H9 (cell line): ENCODE data around the gene ATG7. TPM values are rescaled to one million over a fixed set of nuclear protein-coding genes. Genes with fewer than 3 reads are reported as not detected.

ENCODE experiments used
- DNase-seq: peaks from one replicate; pipeline ENCODE4 v3.0.0-alpha.2; 2017
- H2AFZ ChIP-seq: one replicate; pipeline ENCODE4 v1.6.1; 2013; ENCODE audit warnings: mild to moderate bottlenecking, low read length, control low read depth, moderate library complexity
- H2AK5ac ChIP-seq: 2 replicates; pipeline ENCODE4 v1.6.1; 2013; ENCODE audit warnings: low read length, control low read depth, mixed read lengths; ENCODE audit not compliant: insufficient read length
- H2BK120ac ChIP-seq: one replicate; pipeline ENCODE4 v1.6.1; 2013; ENCODE audit warnings: low read depth, mild to moderate bottlenecking, low read length, control low read depth, inconsistent platforms; ENCODE audit not compliant: poor library complexity, severe bottlenecking
- H2BK12ac ChIP-seq: 2 replicates; pipeline ENCODE4 v1.6.1; 2013; ENCODE audit warnings: low read length, control low read depth, mixed read lengths, low read depth; ENCODE audit not compliant: insufficient read length
- H2BK15ac ChIP-seq: 2 replicates; pipeline ENCODE4 v1.6.1; 2013; ENCODE audit warnings: low read depth, low read length, control low read depth
- H2BK20ac ChIP-seq: one replicate; pipeline ENCODE4 v1.6.1; 2013; ENCODE audit warnings: low read depth, mild to moderate bottlenecking, low read length, control low read depth, inconsistent platforms; ENCODE audit not compliant: poor library complexity, severe bottlenecking
- H2BK5ac ChIP-seq: 2 replicates; pipeline ENCODE4 v1.6.1; 2013; ENCODE audit warnings: low read length, control low read depth, mixed read lengths; ENCODE audit not compliant: insufficient read length
- H3K14ac ChIP-seq: 2 replicates; pipeline ENCODE4 v1.6.1; 2013; ENCODE audit warnings: low read length, control low read depth; ENCODE audit not compliant: insufficient read depth
- H3K18ac ChIP-seq: 2 replicates; pipeline ENCODE4 v1.6.1; 2013; ENCODE audit warnings: low read depth, mild to moderate bottlenecking, mixed read lengths, low read length, control low read depth; ENCODE audit not compliant: insufficient read length
- H3K23ac ChIP-seq: 2 replicates; pipeline ENCODE4 v1.6.1; 2013; ENCODE audit warnings: low read length, control low read depth, mixed read lengths, low read depth; ENCODE audit not compliant: insufficient read length
- H3K23me2 ChIP-seq: 2 replicates; pipeline ENCODE4 v1.6.1; 2013; ENCODE audit warnings: low read depth, mild to moderate bottlenecking, mixed read lengths, low read length, control low read depth; ENCODE audit not compliant: insufficient read length, poor library complexity, severe bottlenecking
- H3K27ac ChIP-seq: 2 replicates; pipeline ENCODE4 v1.5.1; 2013; ENCODE audit warnings: low read length, control low read depth, mixed read lengths, low read depth; ENCODE audit not compliant: insufficient read length
- H3K27me3 ChIP-seq: 2 replicates; pipeline ENCODE4 v1.6.1; 2013; ENCODE audit warnings: low read length, control low read depth, inconsistent platforms; ENCODE audit not compliant: insufficient read depth
- H3K4ac ChIP-seq: 2 replicates; pipeline ENCODE4 v1.6.1; 2013; ENCODE audit warnings: low read depth, mild to moderate bottlenecking, control low read depth, inconsistent platforms, low read length, moderate library complexity
- H3K4me1 ChIP-seq: 2 replicates; pipeline ENCODE4 v1.6.1; 2013; ENCODE audit warnings: low read length, control low read depth, inconsistent platforms; ENCODE audit not compliant: insufficient read depth
- H3K4me2 ChIP-seq: 2 replicates; pipeline ENCODE4 v1.6.1; 2013; ENCODE audit warnings: low read length, control low read depth, mixed read lengths; ENCODE audit not compliant: insufficient read length, insufficient read depth
- H3K56ac ChIP-seq: 2 replicates; pipeline ENCODE4 v1.6.1; 2013; ENCODE audit warnings: low read depth, mild to moderate bottlenecking, mixed read lengths, low read length, control low read depth; ENCODE audit not compliant: insufficient read length
- H3K79me1 ChIP-seq: 2 replicates; pipeline ENCODE4 v1.6.1; 2013; ENCODE audit warnings: low read depth, mild to moderate bottlenecking, moderate library complexity, low read length, control low read depth, inconsistent platforms; ENCODE audit not compliant: insufficient read depth, poor library complexity, severe bottlenecking
- H3K79me2 ChIP-seq: 2 replicates; pipeline ENCODE4 v1.6.1; 2013; ENCODE audit warnings: low read length, control low read depth, inconsistent platforms; ENCODE audit not compliant: insufficient read depth
- H3K9ac ChIP-seq: 2 replicates; pipeline ENCODE4 v1.6.1; 2013; ENCODE audit warnings: low read length, control low read depth, mixed read lengths; ENCODE audit not compliant: insufficient read length; ENCODE audit errors: extremely low read depth
- H3K9me3 ChIP-seq: one replicate; pipeline ENCODE4 v1.6.1; 2013; ENCODE audit warnings: low read depth, low read length, inconsistent platforms; ENCODE audit not compliant: control insufficient read depth
- H3T11ph ChIP-seq: one replicate; pipeline ENCODE4 v1.6.1; 2013; ENCODE audit warnings: mild to moderate bottlenecking, low read length, control low read depth, inconsistent platforms
- H4K20me1 ChIP-seq: one replicate; pipeline ENCODE4 v1.6.1; 2013; ENCODE audit not compliant: control insufficient read depth, insufficient read length, insufficient read depth
- H4K5ac ChIP-seq: 2 replicates; pipeline ENCODE4 v1.6.1; 2013; ENCODE audit warnings: low read depth, mild to moderate bottlenecking, mixed read lengths, low read length, control low read depth; ENCODE audit not compliant: insufficient read length
- H4K8ac ChIP-seq: replicated peaks from 2 replicates; pipeline ENCODE4 v1.6.1; 2013; ENCODE audit warnings: low read length, control low read depth, mixed read lengths, low read depth; ENCODE audit not compliant: insufficient read length
- H4K91ac ChIP-seq: 2 replicates; pipeline ENCODE4 v1.6.1; 2013; ENCODE audit warnings: low read depth, mild to moderate bottlenecking, moderate library complexity, mixed read lengths, low read length, control low read depth; ENCODE audit not compliant: insufficient read length
- H3K27ac Mint-ChIP-seq, 3 experiments: 2 replicates in 2 of 3; 3 replicates in 1 of 3; pipeline ENCODE4 v1.8.0; 2020 to 2021; ENCODE audit warnings: mixed read lengths in 3 of 3, mild to moderate bottlenecking in 1 of 3, moderate library complexity in 1 of 3
- H3K27me3 Mint-ChIP-seq: 2 replicates; pipeline ENCODE4 v1.8.0; 2021; ENCODE audit warnings: low read depth, mild to moderate bottlenecking, moderate library complexity, mixed read lengths
- H3K36me3 Mint-ChIP-seq, 3 experiments: 2 replicates in 2 of 3; 3 replicates in 1 of 3; pipeline ENCODE4 v1.8.0; 2020 to 2021; ENCODE audit warnings: low read depth in 3 of 3, mixed read lengths in 3 of 3; ENCODE audit not compliant: insufficient read depth in 1 of 3
- H3K4me1 Mint-ChIP-seq, 2 experiments: 2 replicates each; pipeline ENCODE4 v1.8.0; 2020; ENCODE audit warnings: mixed read lengths in 2 of 2
- H3K4me3 Mint-ChIP-seq, 2 experiments: 2 replicates in 1 of 2; 3 replicates in 1 of 2; pipeline ENCODE4 v1.8.0; 2020 to 2021; ENCODE audit warnings: mild to moderate bottlenecking in 2 of 2, mixed read lengths in 2 of 2, moderate library complexity in 1 of 2
- H3K9me3 Mint-ChIP-seq, 2 experiments: 2 replicates in 1 of 2; 3 replicates in 1 of 2; pipeline ENCODE4 v1.8.0; 2020; ENCODE audit warnings: mild to moderate bottlenecking in 2 of 2, mixed read lengths in 2 of 2, moderate library complexity in 1 of 2
- WGBS: extraction: QIAGEN DNeasy Blood & Tissue Kit; methylation state at CpG from one replicate; pipeline ENCODE4 v1.1.7; 2013; ENCODE audit warnings: missing lambda C conversion rate, low lambda C conversion rate, mixed read lengths; ENCODE audit not compliant: insufficient read length; ENCODE audit errors: extremely low coverage; 5-methylcytosine and 5-hydroxymethylcytosine counted together
- total RNA-seq: library from RNA; stranded (reverse); gene quantifications from 2 replicates; pipeline ENCODE4 v1.2.1, GENCODE V29; 2021
- TF ChIP-seq, protein P1 (sequence below): fragments of 200-600 bp; sonication (generic); conservative IDR thresholded peaks from 3 replicates; pipeline ENCODE4 v1.8.0; 2021; ENCODE audit warnings: antibody characterized with exemption, mild to moderate bottlenecking

Gene ATG7
- total RNA-seq, 1 experiment from 2014 or later = 17.9 TPM

DNA sequence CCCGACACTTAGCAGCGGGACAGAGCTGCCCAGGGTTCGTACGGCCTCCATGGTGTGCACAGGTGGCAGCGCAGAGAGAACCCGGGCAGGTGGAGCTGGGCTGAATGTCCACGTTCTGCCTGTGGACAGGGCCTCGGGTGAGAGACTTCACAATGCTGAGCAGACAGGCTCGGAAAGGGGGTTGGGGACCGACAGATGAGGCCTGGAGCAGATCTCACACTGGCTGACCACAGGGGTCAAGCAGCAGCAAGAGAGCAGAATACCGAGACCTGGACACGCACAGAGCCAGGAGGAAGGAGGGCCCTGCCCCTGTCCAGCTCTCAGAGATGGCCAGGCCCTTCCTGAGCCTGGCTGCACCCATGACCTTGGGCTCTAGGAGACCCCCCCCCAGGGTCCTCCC is 288.5 kb downstream of the ATG7 start:
- H3K56ac ChIP-seq = no peak overlapping the region
- no peaks in the 10 kb centered on the region for H3K9me3 Mint-ChIP-seq
- H3K79me1 ChIP-seq = no peaks in the 10 kb centered on the region
- H3K4me2 ChIP-seq = no peak overlapping the region
- no peak overlapping the region for H4K5ac ChIP-seq
- peak overlapping the region; percentile 68 to 97 (median 85); a peak in 5 of 7 replicates for H3K27ac Mint-ChIP-seq
- H2BK5ac ChIP-seq = no peak overlapping the region
- no peaks in the 10 kb centered on the region for H3K23me2 ChIP-seq
- no peak overlapping the region for H2BK20ac ChIP-seq
- no peak overlapping the region for H3K4ac ChIP-seq
- no peaks in the 10 kb centered on the region for H3K9me3 ChIP-seq
- TF ChIP-seq, protein P1, sequence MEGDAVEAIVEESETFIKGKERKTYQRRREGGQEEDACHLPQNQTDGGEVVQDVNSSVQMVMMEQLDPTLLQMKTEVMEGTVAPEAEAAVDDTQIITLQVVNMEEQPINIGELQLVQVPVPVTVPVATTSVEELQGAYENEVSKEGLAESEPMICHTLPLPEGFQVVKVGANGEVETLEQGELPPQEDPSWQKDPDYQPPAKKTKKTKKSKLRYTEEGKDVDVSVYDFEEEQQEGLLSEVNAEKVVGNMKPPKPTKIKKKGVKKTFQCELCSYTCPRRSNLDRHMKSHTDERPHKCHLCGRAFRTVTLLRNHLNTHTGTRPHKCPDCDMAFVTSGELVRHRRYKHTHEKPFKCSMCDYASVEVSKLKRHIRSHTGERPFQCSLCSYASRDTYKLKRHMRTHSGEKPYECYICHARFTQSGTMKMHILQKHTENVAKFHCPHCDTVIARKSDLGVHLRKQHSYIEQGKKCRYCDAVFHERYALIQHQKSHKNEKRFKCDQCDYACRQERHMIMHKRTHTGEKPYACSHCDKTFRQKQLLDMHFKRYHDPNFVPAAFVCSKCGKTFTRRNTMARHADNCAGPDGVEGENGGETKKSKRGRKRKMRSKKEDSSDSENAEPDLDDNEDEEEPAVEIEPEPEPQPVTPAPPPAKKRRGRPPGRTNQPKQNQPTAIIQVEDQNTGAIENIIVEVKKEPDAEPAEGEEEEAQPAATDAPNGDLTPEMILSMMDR = no peak
- H3K27me3 ChIP-seq = no peaks in the 10 kb centered on the region
- no peak overlapping the region for H2AK5ac ChIP-seq
- no peak for DNase-seq
- H3K4me3 Mint-ChIP-seq = no peak overlapping the region
- no peaks in the 10 kb centered on the region for H3K4me1 ChIP-seq
- no peaks in the 10 kb centered on the region; the same call in 1 of the 2 replicates for H3K27me3 Mint-ChIP-seq
- H3T11ph ChIP-seq = no peak overlapping the region
- no peaks in the 10 kb centered on the region for H3K79me2 ChIP-seq
- H4K8ac ChIP-seq = no peak overlapping the region
- H3K27ac ChIP-seq = no peak overlapping the region
- no peak overlapping the region for H4K91ac ChIP-seq
- no CpG with 5 or more reads among the region's 12 CpGs for WGBS
- no peak overlapping the region for H2BK120ac ChIP-seq
- H2BK12ac ChIP-seq = no peak overlapping the region
- H3K14ac ChIP-seq = no peak overlapping the region
- H3K23ac ChIP-seq = no peak overlapping the region
- no peak overlapping the region for H3K18ac ChIP-seq
- H2AFZ ChIP-seq = no peak overlapping the region
- H3K36me3 Mint-ChIP-seq = peaks cover 9 to 39% (median 36%) of the 10 kb centered on the region in 3 experiments; a peak in 6 of 7 replicates
- H4K20me1 ChIP-seq = peaks cover 2% of the 10 kb centered on the region
- H2BK15ac ChIP-seq = no peak overlapping the region
- H3K9ac ChIP-seq = no peak overlapping the region
- H3K4me1 Mint-ChIP-seq = peaks cover 8 to 11% of the 10 kb centered on the region in 2 experiments
